ENCODE results near the gene AUTS2.

Gene AUTS2

DNA sequence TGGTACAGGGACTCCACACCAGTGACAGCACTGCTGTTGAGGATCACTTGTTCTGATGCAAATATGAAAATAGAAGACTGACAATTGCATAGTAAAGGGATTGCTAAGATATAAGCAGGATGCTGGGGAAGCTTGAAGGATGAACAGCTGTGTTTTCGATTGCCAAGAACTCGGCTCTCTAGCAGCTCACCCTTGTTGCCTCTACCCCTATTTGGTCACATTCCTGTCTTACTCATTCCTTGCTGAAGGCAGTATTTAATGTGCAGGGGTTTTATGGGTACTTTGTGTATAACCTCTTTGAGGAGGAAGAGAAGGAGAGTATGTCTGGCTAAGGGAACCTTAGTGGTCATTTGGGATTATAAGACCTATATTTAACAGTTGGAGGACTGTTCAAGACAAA, 218.8 kb downstream of the AUTS2 start:
- DNase-seq (ENCODE audit: low read depth) = no peak
- TF ChIP-seq, protein P1, sequence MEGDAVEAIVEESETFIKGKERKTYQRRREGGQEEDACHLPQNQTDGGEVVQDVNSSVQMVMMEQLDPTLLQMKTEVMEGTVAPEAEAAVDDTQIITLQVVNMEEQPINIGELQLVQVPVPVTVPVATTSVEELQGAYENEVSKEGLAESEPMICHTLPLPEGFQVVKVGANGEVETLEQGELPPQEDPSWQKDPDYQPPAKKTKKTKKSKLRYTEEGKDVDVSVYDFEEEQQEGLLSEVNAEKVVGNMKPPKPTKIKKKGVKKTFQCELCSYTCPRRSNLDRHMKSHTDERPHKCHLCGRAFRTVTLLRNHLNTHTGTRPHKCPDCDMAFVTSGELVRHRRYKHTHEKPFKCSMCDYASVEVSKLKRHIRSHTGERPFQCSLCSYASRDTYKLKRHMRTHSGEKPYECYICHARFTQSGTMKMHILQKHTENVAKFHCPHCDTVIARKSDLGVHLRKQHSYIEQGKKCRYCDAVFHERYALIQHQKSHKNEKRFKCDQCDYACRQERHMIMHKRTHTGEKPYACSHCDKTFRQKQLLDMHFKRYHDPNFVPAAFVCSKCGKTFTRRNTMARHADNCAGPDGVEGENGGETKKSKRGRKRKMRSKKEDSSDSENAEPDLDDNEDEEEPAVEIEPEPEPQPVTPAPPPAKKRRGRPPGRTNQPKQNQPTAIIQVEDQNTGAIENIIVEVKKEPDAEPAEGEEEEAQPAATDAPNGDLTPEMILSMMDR (IDR thresholded peaks at IDR 0.05; ENCODE audit: insufficient read depth, low read depth, low read length, missing control alignments) = no peak
- H3K4me3 ChIP-seq (ENCODE audit: low read depth, low read length) = no peak overlapping the region

DNA sequence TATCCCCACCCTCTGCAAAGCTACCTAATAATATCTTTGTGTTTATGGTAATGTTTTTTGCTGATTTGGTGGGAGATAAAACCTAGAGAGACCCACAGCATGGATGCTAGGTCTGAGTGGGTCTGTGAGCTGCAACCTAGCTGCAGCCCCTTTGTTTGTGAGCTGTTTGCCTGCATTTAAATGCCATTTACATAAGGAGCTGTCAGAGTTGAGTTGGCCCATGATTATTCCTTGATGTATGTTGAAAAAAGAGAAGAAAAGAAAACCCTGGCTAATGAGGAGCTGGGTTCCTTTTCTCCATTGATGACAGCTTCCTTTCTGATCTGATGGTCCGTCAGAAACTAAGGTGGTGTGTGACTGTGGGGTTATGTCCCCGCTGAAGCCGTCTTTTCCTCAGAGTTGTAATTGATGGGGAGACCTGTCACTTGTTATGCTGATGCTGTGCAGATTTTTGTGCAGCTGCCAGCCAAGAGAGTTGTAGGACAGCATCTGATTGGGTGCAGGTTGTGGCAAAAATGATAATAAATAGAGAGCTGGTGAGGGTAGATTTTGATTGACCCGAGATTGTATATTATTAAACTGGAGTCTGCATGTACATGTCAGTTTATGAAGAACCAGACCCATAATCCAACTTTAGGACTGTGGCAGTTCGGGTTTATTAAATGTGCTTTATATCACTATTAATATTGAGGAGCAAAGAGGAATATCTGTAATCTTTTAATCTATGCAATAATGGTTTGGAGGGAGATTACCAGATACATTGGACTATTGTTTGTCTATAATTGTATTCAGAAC, 219.8 kb downstream of the AUTS2 start:
- DNase-seq (ENCODE audit: low read depth) = no peak
- TF ChIP-seq, protein P1 (IDR thresholded peaks at IDR 0.05; ENCODE audit: insufficient read depth, low read depth, low read length, missing control alignments) = no peak
- H3K4me3 ChIP-seq (ENCODE audit: low read depth, low read length) = no peak overlapping the region

DNA sequence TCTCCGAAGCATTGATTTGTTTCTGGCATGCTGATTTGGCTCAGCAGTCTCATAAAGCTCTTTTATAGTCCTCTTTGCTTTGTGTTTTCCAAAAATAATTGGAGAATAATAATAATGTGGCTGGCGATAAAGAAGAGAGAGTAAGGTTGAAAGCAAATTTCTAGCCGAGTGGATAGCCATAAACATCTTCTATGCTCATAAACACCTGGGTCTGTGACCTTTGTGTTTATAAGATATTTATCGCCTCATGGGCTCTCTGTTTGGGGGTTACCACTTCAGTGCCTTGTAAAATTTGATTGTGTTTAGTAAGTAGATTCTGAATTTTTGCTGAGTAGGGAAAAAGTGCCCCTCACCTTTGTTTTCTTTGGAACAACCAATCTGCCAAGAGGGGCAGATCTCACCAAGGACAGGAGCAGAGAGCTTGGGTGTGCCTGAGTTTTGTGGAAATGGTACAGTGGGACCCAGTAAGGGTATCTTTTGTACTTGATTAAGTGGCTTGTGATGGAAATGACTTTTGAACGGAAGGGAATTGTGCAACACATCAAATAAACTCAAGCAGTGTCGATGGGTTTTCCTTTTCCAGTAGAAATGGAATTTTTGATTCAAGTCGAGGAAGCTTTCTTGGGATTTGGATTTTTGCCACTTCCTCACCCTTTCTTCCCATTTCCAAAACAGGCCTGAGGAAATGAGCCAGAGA, 220.5 kb downstream of the AUTS2 start:
- no peak for DNase-seq (ENCODE audit: low read depth)
- H3K4me3 ChIP-seq (ENCODE audit: low read depth, low read length) = no peak overlapping the region
- TF ChIP-seq, protein P1 (IDR thresholded peaks at IDR 0.05; ENCODE audit: insufficient read depth, low read depth, low read length, missing control alignments) = no peak

DNA sequence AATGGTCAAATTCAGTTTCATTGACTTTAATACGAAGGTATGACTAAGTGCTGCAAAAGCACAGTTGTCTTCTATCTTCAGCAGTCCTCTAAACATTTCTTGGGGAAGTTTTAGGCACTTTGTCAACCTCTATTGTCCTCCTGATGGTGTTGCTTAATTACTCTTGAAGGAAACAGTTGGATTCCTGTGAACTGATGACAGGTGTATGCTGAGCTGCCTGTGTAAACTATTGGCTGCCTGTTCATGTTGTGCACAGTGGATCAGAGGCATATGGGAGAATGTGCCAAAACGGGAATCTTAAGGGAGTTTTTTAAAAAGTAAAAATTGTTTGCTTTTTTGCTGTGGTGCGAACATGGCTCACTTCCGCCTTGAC, 221.0 kb downstream of the AUTS2 start:
- no peak for DNase-seq (ENCODE audit: low read depth)
- TF ChIP-seq, protein P1 (IDR thresholded peaks at IDR 0.05; ENCODE audit: insufficient read depth, low read depth, low read length, missing control alignments) = no peak
- H3K4me3 ChIP-seq (ENCODE audit: low read depth, low read length) = no peak overlapping the region

DNA sequence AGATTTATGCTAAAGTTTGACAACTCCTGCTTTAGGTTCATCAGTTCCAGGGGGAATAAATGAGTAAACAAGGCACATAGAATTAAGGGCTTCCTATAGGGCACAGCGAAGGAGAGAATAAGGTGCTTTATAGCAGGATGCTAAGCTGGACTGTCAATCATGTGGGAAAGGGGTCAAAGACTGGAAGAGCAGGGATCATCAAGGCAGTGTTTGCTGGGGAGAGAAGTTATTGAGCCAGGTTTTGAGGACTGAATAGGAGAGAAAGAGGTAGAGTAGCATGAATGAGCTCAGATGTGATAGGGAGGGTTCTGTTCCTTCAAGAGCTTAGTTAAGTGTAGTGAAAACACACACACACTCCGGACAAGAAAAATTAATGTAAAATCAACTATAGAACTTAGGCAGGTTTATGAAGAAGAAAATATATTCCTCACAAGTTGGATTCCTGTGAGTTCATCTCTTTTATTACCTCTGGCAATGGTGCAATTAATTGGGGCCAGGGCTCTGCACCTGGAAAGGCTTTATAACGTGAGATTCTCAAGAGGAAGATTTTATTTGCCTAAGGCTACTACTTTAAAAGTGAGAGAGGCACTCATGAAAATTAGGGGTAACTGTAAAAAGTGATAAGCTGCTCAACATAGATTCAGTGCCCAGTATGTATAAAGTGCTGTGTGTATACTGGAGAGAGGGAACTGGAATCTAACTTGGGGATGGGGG, 222.4 kb downstream of the AUTS2 start:
- H3K4me3 ChIP-seq (ENCODE audit: low read depth, low read length) = no peak overlapping the region
- TF ChIP-seq, protein P1 (IDR thresholded peaks at IDR 0.05; ENCODE audit: insufficient read depth, low read depth, low read length, missing control alignments) = no peak
- no peak for DNase-seq (ENCODE audit: low read depth)

DNA sequence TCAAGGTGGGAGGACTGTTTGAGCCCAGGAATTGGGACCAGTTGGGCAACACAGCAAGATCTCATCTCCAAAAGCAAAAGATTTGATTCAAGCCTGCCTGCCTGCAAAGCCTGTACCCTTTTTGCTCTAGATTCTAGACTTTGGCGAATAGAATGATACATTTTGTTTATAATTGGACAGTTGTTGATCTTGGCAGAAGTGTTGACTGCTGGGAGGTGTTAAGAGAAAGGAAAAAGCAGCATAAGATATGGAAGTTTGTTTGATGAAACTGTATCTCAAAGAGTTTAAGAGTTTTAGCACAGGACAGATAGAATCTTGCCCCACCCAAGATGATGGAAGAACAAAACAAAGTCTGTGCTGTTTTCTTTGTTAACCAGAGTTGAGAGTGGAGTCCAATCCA, 224.1 kb downstream of the AUTS2 start:
- DNase-seq (ENCODE audit: low read depth) = no peak
- TF ChIP-seq, protein P1 (IDR thresholded peaks at IDR 0.05; ENCODE audit: insufficient read depth, low read depth, low read length, missing control alignments) = no peak
- no peak overlapping the region for H3K4me3 ChIP-seq (ENCODE audit: low read depth, low read length)
